K562 (cell line): ENCODE data around the gene DOCK6.

Experiments
- ADNP ChIP-seq: fragments of 200-800 bp; sonication (Bioruptor generic); IDR thresholded peaks from 2 replicates; pipeline ENCODE4 v1.6.1; 2016; ENCODE audit warnings: missing genetic modification characterization, missing compliant biosample characterization
- BHLHE40 ChIP-seq: IDR thresholded peaks from 2 replicates; pipeline ENCODE4 v1.6.1; 2011; ENCODE audit warnings: low read length, improper control_type of control experiment
- CTCF ChIP-seq, 3 experiments: IDR thresholded peaks in 2 of 3; conservative IDR thresholded peaks in 1 of 3; 2 replicates each; pipeline ENCODE4 v1.5.1; 2011 to 2012; ENCODE audit warnings: low read length in 3 of 3, mild to moderate bottlenecking in 3 of 3, control low read depth in 2 of 3, improper control_type of control experiment in 1 of 3, inconsistent platforms in 1 of 3, low read depth in 1 of 3, mixed read lengths in 1 of 3, moderate library complexity in 1 of 3; ENCODE audit not compliant: insufficient read depth in 2 of 3
- HDAC2 ChIP-seq: fragments of 450-650 bp; IDR thresholded peaks from 2 replicates; pipeline ENCODE4 v1.6.1; 2016; ENCODE audit warnings: mild to moderate bottlenecking
- PHB2 ChIP-seq: fragments of 450-650 bp; IDR thresholded peaks from 2 replicates; pipeline ENCODE4 v1.6.1; 2017; ENCODE audit warnings: low read depth
- REST ChIP-seq, 2 experiments: fragments of 450-650 bp; formaldehyde crosslinking in 1 of 2; IDR thresholded peaks; 2 replicates each; pipeline versions ENCODE4 v1.4.0 to v1.6.1; 2014 to 2020; ENCODE audit warnings: mild to moderate bottlenecking in 2 of 2, borderline replicate concordance in 1 of 2, low read depth in 1 of 2
- RUNX1 ChIP-seq: sonication (generic); IDR thresholded peaks from 2 replicates; pipeline ENCODE4 v1.6.1; 2016; ENCODE audit warnings: antibody characterized with exemption, low read depth
- SMC3 ChIP-seq: conservative IDR thresholded peaks from 2 replicates; pipeline ENCODE4 v1.6.1; 2011; ENCODE audit warnings: low read depth, low read length, improper control_type of control experiment; ENCODE audit not compliant: insufficient read depth
- YY1 ChIP-seq, 3 experiments: IDR thresholded peaks; 2 replicates each; pipeline ENCODE4 v1.6.1; 2011; ENCODE audit warnings: low read length in 2 of 3, mild to moderate bottlenecking in 2 of 3, moderate library complexity in 2 of 3, borderline replicate concordance in 1 of 3, control low read depth in 1 of 3, low read depth in 1 of 3; ENCODE audit not compliant: insufficient read depth in 3 of 3, insufficient replicate concordance in 2 of 3, control insufficient read depth in 1 of 3, insufficient read length in 1 of 3; ENCODE audit errors: extremely low read depth in 1 of 3
- ZNF507 ChIP-seq: conservative IDR thresholded peaks from 2 replicates; pipeline ENCODE4 v1.6.1; 2017; ENCODE audit warnings: missing genetic modification characterization, missing compliant biosample characterization
- ZNF644 ChIP-seq: fragments of 200-800 bp; sonication (Bioruptor generic); IDR thresholded peaks from 2 replicates; pipeline ENCODE4 v1.6.1; 2016; ENCODE audit warnings: low read depth, missing genetic modification characterization, missing compliant biosample characterization

- TF ChIP-seq YY1 (IDR thresholded peaks at IDR 0.05; ENCODE audit: borderline replicate concordance in 1 of 3, control insufficient read depth in 1 of 3, extremely low read depth in 1 of 3, insufficient read depth in 3 of 3, insufficient read length in 1 of 3, insufficient replicate concordance in 2 of 3, low read depth in 1 of 3, low read length in 2 of 3) (no peak), HDAC2 (no peak), CTCF (IDR thresholded peaks at IDR 0.05 in 2 of 3, conservative IDR thresholded peaks at IDR 0.05 in 1 of 3; ENCODE audit: insufficient read depth in 2 of 3, low read depth in 1 of 3, low read length in 3 of 3) (no peak), ZNF507 (tag) (no peak), RUNX1 (no peak), SMC3 (no peak), ADNP (tag) (no peak), PHB2 (no peak), ZNF644 (no peak), REST (IDR thresholded peaks at IDR 0.05; ENCODE audit: borderline replicate concordance) (no peak), REST (CRISPR knock-in tag; IDR thresholded peaks at IDR 0.05; ENCODE audit: low read depth) (no peak), BHLHE40 (no peak)
These were observed 6.1 kb downstream of the DOCK6 start for GRCh38 chr19:11256189-11256588.
